B cell (primary cell): Measurements from ENCODE around the gene TAF11.

ENCODE experiments used
- EZH2 ChIP-seq: IDR thresholded peaks from 2 replicates; pipeline ENCODE4 v1.6.1; 2012; ENCODE audit warnings: borderline replicate concordance, low read depth, mild to moderate bottlenecking, moderate library complexity, low read length; ENCODE audit not compliant: insufficient read depth, poor library complexity, severe bottlenecking
- TF ChIP-seq, protein P1 (sequence below): fragments of 200-600 bp; IDR thresholded peaks from one replicate; pipeline ENCODE4 v1.8.0; 2022; ENCODE audit warnings: antibody characterized with exemption, mild to moderate bottlenecking

DNA sequence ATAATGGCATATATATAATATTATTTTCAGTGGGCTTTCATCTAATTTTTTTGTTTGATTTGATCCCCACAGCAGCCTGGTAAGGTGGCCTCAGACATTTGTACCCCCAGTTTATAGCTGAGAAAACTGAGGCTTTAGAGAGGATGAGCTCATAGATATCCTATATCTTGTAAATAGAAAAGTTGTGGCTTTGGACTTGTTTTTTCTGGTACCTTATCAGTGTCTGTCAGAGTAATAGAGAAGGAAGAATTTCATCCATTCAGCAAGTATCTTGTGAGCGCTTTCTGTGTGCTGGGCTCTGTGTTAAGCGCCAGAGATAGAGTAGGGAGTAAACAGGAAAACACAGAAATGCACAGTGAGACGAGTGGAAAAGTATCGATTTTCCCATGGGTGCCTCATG lies 27.9 kb downstream of the TAF11 start:
- TF ChIP-seq, protein P1, sequence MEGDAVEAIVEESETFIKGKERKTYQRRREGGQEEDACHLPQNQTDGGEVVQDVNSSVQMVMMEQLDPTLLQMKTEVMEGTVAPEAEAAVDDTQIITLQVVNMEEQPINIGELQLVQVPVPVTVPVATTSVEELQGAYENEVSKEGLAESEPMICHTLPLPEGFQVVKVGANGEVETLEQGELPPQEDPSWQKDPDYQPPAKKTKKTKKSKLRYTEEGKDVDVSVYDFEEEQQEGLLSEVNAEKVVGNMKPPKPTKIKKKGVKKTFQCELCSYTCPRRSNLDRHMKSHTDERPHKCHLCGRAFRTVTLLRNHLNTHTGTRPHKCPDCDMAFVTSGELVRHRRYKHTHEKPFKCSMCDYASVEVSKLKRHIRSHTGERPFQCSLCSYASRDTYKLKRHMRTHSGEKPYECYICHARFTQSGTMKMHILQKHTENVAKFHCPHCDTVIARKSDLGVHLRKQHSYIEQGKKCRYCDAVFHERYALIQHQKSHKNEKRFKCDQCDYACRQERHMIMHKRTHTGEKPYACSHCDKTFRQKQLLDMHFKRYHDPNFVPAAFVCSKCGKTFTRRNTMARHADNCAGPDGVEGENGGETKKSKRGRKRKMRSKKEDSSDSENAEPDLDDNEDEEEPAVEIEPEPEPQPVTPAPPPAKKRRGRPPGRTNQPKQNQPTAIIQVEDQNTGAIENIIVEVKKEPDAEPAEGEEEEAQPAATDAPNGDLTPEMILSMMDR, result no peak
- no peak for TF ChIP-seq EZH2
